Measurements from ENCODE around the gene TOX2. TPM values are rescaled to one million over a fixed set of nuclear protein-coding genes. Genes with fewer than 3 reads are reported as not detected.

Gene TOX2
- total RNA-seq, 2 donors from 2014 or later = 2.4 to 3.4 TPM

DNA sequence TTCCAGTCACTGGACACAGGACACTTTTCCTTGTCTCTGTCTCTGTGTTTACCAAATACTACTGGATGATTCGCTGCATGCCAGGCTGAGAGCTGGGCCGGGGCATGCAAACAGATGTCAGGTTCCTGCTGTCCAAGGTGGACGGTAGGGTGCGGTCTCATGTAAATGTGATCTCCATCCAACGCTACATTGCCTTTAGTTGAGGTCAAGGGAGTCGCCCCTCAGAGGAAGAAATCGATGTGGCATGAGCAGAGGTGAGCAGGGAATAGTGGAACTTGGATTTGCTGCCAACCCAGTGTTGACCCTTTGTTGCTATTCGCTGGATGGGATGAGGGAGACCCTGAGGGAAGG lies 9.8 kb upstream of the TOX2 start:
- H3K36me3 ChIP-seq (ENCODE audit: control insufficient read depth, insufficient read depth, low read length) = no peaks in the 10 kb centered on the region
- peaks cover 4% of the 10 kb centered on the region for H3K9me3 Mint-ChIP-seq
- DNase-seq = no peak
- H3K9me3 ChIP-seq (ENCODE audit: control insufficient read depth, low read length) = no peaks in the 10 kb centered on the region
- H3K4me1 ChIP-seq (ENCODE audit: control insufficient read depth, insufficient read depth, low read length) = no peaks in the 10 kb centered on the region
- no peak overlapping the region for H3K4me3 Mint-ChIP-seq
- H3K4me1 Mint-ChIP-seq = no peaks in the 10 kb centered on the region
- 94 to 95% methylated on average over 7 to 8 of the region's 8 CpGs for WGBS, 2 experiments (ENCODE audit: insufficient coverage in 1 of 2, insufficient read length in 1 of 2)
- no peak overlapping the region for H3K27ac Mint-ChIP-seq
- H3K27me3 ChIP-seq (ENCODE audit: control insufficient read depth, insufficient read depth, low read length, poor library complexity, severe bottlenecking) = no peaks in the 10 kb centered on the region
- H3K4me3 ChIP-seq (ENCODE audit: low read length) = no peak overlapping the region
- peaks cover 8% of the 10 kb centered on the region for H3K27me3 Mint-ChIP-seq (ENCODE audit: insufficient read depth)
- H3K36me3 Mint-ChIP-seq (ENCODE audit: low read depth) = no peaks in the 10 kb centered on the region
- no peak for TF ChIP-seq CTCF (conservative IDR thresholded peaks at IDR 0.05)
- no peak overlapping the region for H3K9ac ChIP-seq (ENCODE audit: extremely low read depth, low read length, poor library complexity, severe bottlenecking)
- peak overlapping the region; percentile 92 for H3K27ac ChIP-seq (ENCODE audit: low read depth, low read length)

DNA sequence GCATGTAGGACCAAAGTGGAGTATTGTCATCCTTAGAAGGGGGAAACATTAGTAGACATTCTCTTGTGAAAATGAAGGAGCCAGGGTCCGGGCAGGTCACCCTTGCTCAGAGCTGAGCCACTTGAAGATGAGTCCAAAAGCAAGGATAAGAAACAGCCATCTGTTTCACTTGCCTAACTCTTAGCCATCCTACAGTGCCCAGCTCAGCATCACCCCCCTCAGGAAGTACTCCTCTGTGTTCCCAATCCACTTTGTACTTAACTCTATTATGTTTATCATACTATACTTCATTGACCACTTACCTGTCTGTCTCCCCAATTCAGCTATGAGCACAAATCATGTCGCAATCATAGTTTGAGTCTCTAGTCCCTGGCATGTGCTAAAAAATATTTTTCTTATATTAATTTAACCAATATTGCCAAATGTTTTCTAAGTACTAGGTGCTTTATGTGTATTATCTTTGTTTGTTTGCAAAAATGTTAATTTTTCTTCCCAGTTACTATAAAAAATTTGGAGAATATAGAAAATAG lies 8.1 kb upstream of the TOX2 start:
- Mint-ChIP-seq H3K27me3 (ENCODE audit: insufficient read depth) (peaks cover 4% of the 10 kb centered on the region), H3K9me3 (peaks cover 4% of the 10 kb centered on the region), H3K4me3 (no peak overlapping the region), H3K27ac (no peak overlapping the region), H3K36me3 (ENCODE audit: low read depth) (no peaks in the 10 kb centered on the region), H3K4me1 (no peaks in the 10 kb centered on the region)
- H3K36me3 ChIP-seq (ENCODE audit: control insufficient read depth, insufficient read depth, low read length) = no peaks in the 10 kb centered on the region
- no peaks in the 10 kb centered on the region for H3K9me3 ChIP-seq (ENCODE audit: control insufficient read depth, low read length)
- no peak overlapping the region for H3K27ac ChIP-seq (ENCODE audit: low read depth, low read length)
- no peaks in the 10 kb centered on the region for H3K27me3 ChIP-seq (ENCODE audit: control insufficient read depth, insufficient read depth, low read length, poor library complexity, severe bottlenecking)
- no peak overlapping the region for H3K4me3 ChIP-seq (ENCODE audit: low read length)
- 90 to 93% methylated on average over 1 to 2 of the region's 2 CpGs for WGBS, 2 experiments (ENCODE audit: insufficient coverage in 1 of 2, insufficient read length in 1 of 2)
- H3K9ac ChIP-seq (ENCODE audit: extremely low read depth, low read length, poor library complexity, severe bottlenecking) = no peak overlapping the region
- no peak for DNase-seq
- no peak for TF ChIP-seq CTCF (conservative IDR thresholded peaks at IDR 0.05)
- no peaks in the 10 kb centered on the region for H3K4me1 ChIP-seq (ENCODE audit: control insufficient read depth, insufficient read depth, low read length)

GRCh38 chr20:43909211-43909610 lies 5.4 kb upstream of the TOX2 start:
- H3K4me3 Mint-ChIP-seq = no peak overlapping the region
- no peak overlapping the region for H3K27ac ChIP-seq (ENCODE audit: low read depth, low read length)
- peaks cover 7% of the 10 kb centered on the region for H3K27me3 ChIP-seq (ENCODE audit: control insufficient read depth, insufficient read depth, low read length, poor library complexity, severe bottlenecking)
- no peak overlapping the region for H3K27ac Mint-ChIP-seq
- peaks cover 10% of the 10 kb centered on the region for H3K9me3 Mint-ChIP-seq
- H3K27me3 Mint-ChIP-seq (ENCODE audit: insufficient read depth) = peaks cover 22% of the 10 kb centered on the region
- no peaks in the 10 kb centered on the region for H3K9me3 ChIP-seq (ENCODE audit: control insufficient read depth, low read length)
- TF ChIP-seq CTCF (conservative IDR thresholded peaks at IDR 0.05) = no peak
- no peaks in the 10 kb centered on the region for H3K36me3 ChIP-seq (ENCODE audit: control insufficient read depth, insufficient read depth, low read length)
- no peaks in the 10 kb centered on the region for H3K4me1 Mint-ChIP-seq
- H3K4me1 ChIP-seq (ENCODE audit: control insufficient read depth, insufficient read depth, low read length) = no peaks in the 10 kb centered on the region
- no peak overlapping the region for H3K4me3 ChIP-seq (ENCODE audit: low read length)
- DNase-seq = no peak
- 70 to 86% methylated on average over 2 to 3 of the region's 3 CpGs for WGBS, 2 experiments (ENCODE audit: insufficient coverage in 1 of 2, insufficient read length in 1 of 2)
- no peaks in the 10 kb centered on the region for H3K36me3 Mint-ChIP-seq (ENCODE audit: low read depth)
- H3K9ac ChIP-seq (ENCODE audit: extremely low read depth, low read length, poor library complexity, severe bottlenecking) = no peak overlapping the region
